C4-2B (cell line): ENCODE data around the gene STX2.

Experiments used
- CTCF ChIP-seq: fragments of 450-650 bp; conservative IDR thresholded peaks from 2 replicates; pipeline ENCODE4 v1.5.1; 2017; ENCODE audit warnings: mild to moderate bottlenecking
- ZFX ChIP-seq: fragments of 450-650 bp; IDR thresholded peaks from 2 replicates; pipeline ENCODE4 v1.6.1; 2017

GRCh38 chr12:130743606-130744005 lies 95.4 kb downstream of the STX2 start:
- TF ChIP-seq CTCF (no peak), ZFX (no peak)
